Neural cell (in vitro differentiated cells): Measurements from ENCODE around the gene SAA1. TPM values are rescaled to one million over a fixed set of nuclear protein-coding genes. Genes with fewer than 3 reads are reported as not detected.
"Not testable (repeated sequence)": the region's sequence is repeated elsewhere in the genome, so short reads cannot be mapped to it uniquely, and the experiment has no call there.

ENCODE experiments used
- H2AFZ ChIP-seq: fragments of 200-600, 300-800 bp; sonication (generic), shearing (Covaris generic); 2 replicates; pipeline ENCODE4 v1.6.0; 2014; ENCODE audit warnings: low read depth, mild to moderate bottlenecking, antibody characterized with exemption, low read length, moderate library complexity
- H3F3A ChIP-seq: fragments of 200-600 bp; shearing (Covaris generic); 2 replicates; pipeline ENCODE4 v1.6.1; 2016; ENCODE audit warnings: mild to moderate bottlenecking, moderate library complexity, mixed read lengths, antibody characterized with exemption, low read length; ENCODE audit not compliant: insufficient read depth, poor library complexity, severe bottlenecking
- H3K27ac ChIP-seq: fragments of 200-600, 300-800 bp; sonication (generic), shearing (Covaris generic); 2 replicates; pipeline ENCODE4 v1.5.1; 2014; ENCODE audit warnings: mild to moderate bottlenecking, low read length, moderate library complexity
- H3K27me3 ChIP-seq: fragments of 300-800, 200-600 bp; sonication (generic), shearing (Covaris generic); 2 replicates; pipeline ENCODE4 v1.6.0; 2014; ENCODE audit warnings: mild to moderate bottlenecking, low read depth, low read length, moderate library complexity; ENCODE audit not compliant: insufficient read depth
- H3K36me3 ChIP-seq: fragments of 300-800, 200-600 bp; sonication (generic), shearing (Covaris generic); 2 replicates; pipeline ENCODE4 v1.5.1; 2014; ENCODE audit warnings: mild to moderate bottlenecking, antibody characterized with exemption, low read length, moderate library complexity; ENCODE audit not compliant: insufficient read depth
- H3K4me2 ChIP-seq: fragments of 300-800, 200-600 bp; sonication (generic), shearing (Covaris generic); 2 replicates; pipeline ENCODE4 v1.6.0; 2014; ENCODE audit warnings: mild to moderate bottlenecking, low read length
- H3K4me3 ChIP-seq: fragments of 300-800, 200-600 bp; sonication (generic), shearing (Covaris generic); 2 replicates; pipeline ENCODE4 v1.5.1; 2014; ENCODE audit warnings: mild to moderate bottlenecking, low read length, moderate library complexity
- H3K79me2 ChIP-seq: fragments of 200-600 bp; shearing (Covaris generic); replicated peaks from 2 replicates; pipeline ENCODE4 v1.6.0; 2014; ENCODE audit warnings: mild to moderate bottlenecking, low read length, moderate library complexity; ENCODE audit not compliant: insufficient read depth
- H3K9ac ChIP-seq: fragments of 300-800, 200-600 bp; sonication (generic), shearing (Covaris generic); 2 replicates; pipeline ENCODE4 v1.6.1; 2016; ENCODE audit warnings: mild to moderate bottlenecking, low read length, mixed read lengths
- H3K9me2 ChIP-seq: fragments of 200-600 bp; shearing (Covaris generic); 2 replicates; pipeline ENCODE4 v1.6.1; 2016; ENCODE audit warnings: mild to moderate bottlenecking, low read length, mixed read lengths; ENCODE audit not compliant: insufficient read depth
- H3K9me3 ChIP-seq: fragments of 200-600, 300-800 bp; sonication (generic), shearing (Covaris generic); 2 replicates; pipeline ENCODE4 v1.6.1; 2016; ENCODE audit warnings: mild to moderate bottlenecking, mixed run types, low read length, moderate library complexity, mixed read lengths
- H4K20me1 ChIP-seq: fragments of 200-600 bp; shearing (Covaris generic); 2 replicates; pipeline ENCODE4 v1.6.1; 2016; ENCODE audit warnings: mild to moderate bottlenecking, mixed run types; ENCODE audit not compliant: insufficient read depth
- CTCF ChIP-seq: fragments of 450-650 bp; IDR thresholded peaks from 2 replicates; pipeline ENCODE4 v1.5.1; 2014; ENCODE audit warnings: antibody characterized with exemption, mild to moderate bottlenecking, moderate library complexity; ENCODE audit not compliant: poor library complexity, severe bottlenecking
- EP300 ChIP-seq: fragments of 450-650 bp; conservative IDR thresholded peaks from 2 replicates; pipeline ENCODE4 v1.6.1; 2014; ENCODE audit warnings: antibody characterized with exemption, mild to moderate bottlenecking, moderate library complexity; ENCODE audit not compliant: poor library complexity, severe bottlenecking
- EZH2 ChIP-seq: fragments of 200-600, 300-800 bp; shearing (Covaris generic), sonication (generic); IDR thresholded peaks from 2 replicates; pipeline ENCODE4 v1.6.1; 2014; ENCODE audit warnings: antibody characterized with exemption, low read length, borderline replicate concordance, mild to moderate bottlenecking; ENCODE audit not compliant: insufficient read depth, poor library complexity, severe bottlenecking
- MXI1 ChIP-seq: fragments of 450-650 bp; conservative IDR thresholded peaks from 2 replicates; pipeline ENCODE4 v1.6.1; 2014; ENCODE audit warnings: antibody characterized with exemption, mild to moderate bottlenecking; ENCODE audit not compliant: poor library complexity, severe bottlenecking
- POLR2AphosphoS5 ChIP-seq: IDR thresholded peaks from 2 replicates; pipeline ENCODE4 v1.6.1; 2012
- RAD21 ChIP-seq: fragments of 450-650 bp; conservative IDR thresholded peaks from 2 replicates; pipeline ENCODE4 v1.6.1; 2014; ENCODE audit warnings: antibody characterized with exemption, mild to moderate bottlenecking, moderate library complexity
- REST ChIP-seq: IDR thresholded peaks from 2 replicates; pipeline ENCODE4 v1.6.1; 2012; ENCODE audit warnings: borderline replicate concordance
- SMC3 ChIP-seq: fragments of 450-650 bp; conservative IDR thresholded peaks from 2 replicates; pipeline ENCODE4 v1.6.1; 2014; ENCODE audit warnings: antibody characterized with exemption, mild to moderate bottlenecking, moderate library complexity; ENCODE audit not compliant: poor library complexity
- TAF1 ChIP-seq: IDR thresholded peaks from 2 replicates; pipeline ENCODE4 v1.6.1; 2012; ENCODE audit warnings: low read depth
- polyA plus RNA-seq: library from polyadenylated mRNA; depleted of rRNA; stranded (reverse); fragments of >200 nt; gene quantifications from 2 replicates; pipeline ENCODE4 v1.2.3, GENCODE V29; 2014

Gene SAA1
- polyA plus RNA-seq, 1 donor from 2014 or later, result not detected

- Histone ChIP-seq H3K79me2 (no peaks in the 10 kb centered on the region), H3K4me2 (no peak overlapping the region), H3K4me3 (no peak overlapping the region), H3K36me3 (no peaks in the 10 kb centered on the region), H3K27ac (no peak overlapping the region), H3F3A (no peaks in the 10 kb centered on the region), H3K9me3 (no peaks in the 10 kb centered on the region), H4K20me1 (no peaks in the 10 kb centered on the region), H3K9ac (no peak overlapping the region), H3K27me3 (no peaks in the 10 kb centered on the region), H2AFZ (no peak overlapping the region), H3K9me2 (no peaks in the 10 kb centered on the region)
- TF ChIP-seq CTCF (no peak), RAD21 (no peak), POLR2AphosphoS5 (no peak), SMC3 (no peak), MXI1 (no peak), TAF1 (no peak), REST (no peak), EP300 (no peak), EZH2 (no peak)
Observed at GRCh38 chr11:18245396-18245795, 20.7 kb upstream of the SAA1 start.

- not testable (repeated sequence) for H3K27ac ChIP-seq, H3K9ac ChIP-seq, H2AFZ ChIP-seq, H4K20me1 ChIP-seq, H3F3A ChIP-seq, H3K4me2 ChIP-seq, H3K36me3 ChIP-seq, H3K9me3 ChIP-seq, H3K9me2 ChIP-seq, H3K4me3 ChIP-seq, H3K27me3 ChIP-seq, H3K79me2 ChIP-seq
Observed at GRCh38 chr11:18246379-18247190, 19.5 kb upstream of the SAA1 start.

- H3K79me2 ChIP-seq, H3K9ac ChIP-seq, H3K4me3 ChIP-seq, H3K27me3 ChIP-seq, H3K27ac ChIP-seq, H3K9me3 ChIP-seq, H4K20me1 ChIP-seq, H3K36me3 ChIP-seq, H3K9me2 ChIP-seq, H2AFZ ChIP-seq, H3K4me2 ChIP-seq, H3F3A ChIP-seq: not testable (repeated sequence)
Observed at GRCh38 chr11:18247191-18247581, 18.9 kb upstream of the SAA1 start.
